K562 (cell line): ENCODE measurements around the gene TUBA1A. TPM values are rescaled to one million over a fixed set of nuclear protein-coding genes. Genes with fewer than 3 reads are reported as not detected.

Experiments
- ARID3A ChIP-seq: IDR thresholded peaks from 2 replicates; pipeline ENCODE4 v1.6.1; 2012; ENCODE audit warnings: low read depth, low read length, improper control_type of control experiment, borderline replicate concordance
- BRD4 ChIP-seq: fragments of 200-600 bp; sonication (generic); IDR thresholded peaks from 2 replicates; pipeline ENCODE4 v1.6.1; 2017; ENCODE audit warnings: inconsistent platforms
- E2F5 ChIP-seq: sonication (generic); formaldehyde crosslinking; IDR thresholded peaks from 2 replicates; pipeline ENCODE4 v1.8.0; 2022; ENCODE audit warnings: mild to moderate bottlenecking, missing genetic modification reagents
- ESRRB ChIP-seq: fragments of 250-450 bp; sonication (Bioruptor Pico); IDR thresholded peaks from 2 replicates; pipeline ENCODE4 v1.5.0; 2020; ENCODE audit warnings: mild to moderate bottlenecking, moderate library complexity, borderline replicate concordance
- MBD2 ChIP-seq: sonication (generic); IDR thresholded peaks from 2 replicates; pipeline ENCODE4 v1.6.1; 2016; ENCODE audit warnings: low read depth, borderline replicate concordance
- SMARCC2 ChIP-seq: fragments of 450-650 bp; IDR thresholded peaks from 2 replicates; pipeline ENCODE4 v1.6.1; 2017; ENCODE audit warnings: antibody characterized with exemption, moderate library complexity, mild to moderate bottlenecking, low read depth
- ZBTB40 ChIP-seq, 2 experiments: fragments of 450-650 bp in 1 of 2; sonication (generic) in 1 of 2; formaldehyde crosslinking in 1 of 2; IDR thresholded peaks; 2 replicates each; pipeline versions ENCODE4 v1.7.1 to v1.9.0; 2016 to 2022; ENCODE audit warnings: inconsistent platforms in 1 of 2, mild to moderate bottlenecking in 1 of 2, missing genetic modification reagents in 1 of 2
- ZNF398 ChIP-seq: fragments of 250-450 bp; sonication (Bioruptor Pico); IDR thresholded peaks from 2 replicates; pipeline ENCODE4 v1.8.0; 2021; ENCODE audit warnings: moderate library complexity, mild to moderate bottlenecking, inconsistent platforms
- ZNF766 ChIP-seq: fragments of 200-800 bp; sonication (Bioruptor generic); conservative IDR thresholded peaks from 2 replicates; pipeline ENCODE4 v1.6.1; 2016; ENCODE audit warnings: missing genetic modification characterization, missing compliant biosample characterization
- polyA plus RNA-seq, 8 experiments: library from polyadenylated mRNA; depleted of rRNA in 4 of 8; stranded (reverse) in 5 of 8; unstranded in 3 of 8; fragments of >200 nt; fragmentation: Nextera tagmentation in 2 of 8; fragmentation: Illumina TruSeq in 1 of 8; extraction: Ambion mirVana in 2 of 8; extraction: Trizol in 1 of 8; gene quantifications; 2 replicates each; pipeline versions ENCODE4 v1.2.1 to v1.2.3, GENCODE V29; 2011 to 2014; ENCODE audit warnings: inconsistent platforms in 1 of 8, missing spikeins in 1 of 8
- total RNA-seq, 7 experiments: library from RNA; depleted of rRNA in 6 of 7; stranded (reverse); fragments of >200 nt in 6 of 7; fragmentation: Illumina TruSeq in 2 of 7; extraction: Trizol in 2 of 7; gene quantifications; 2 replicates each; pipeline versions ENCODE4 v1.2.1 to v1.2.3, GENCODE V29; 2011 to 2021; ENCODE audit warnings: low replicate concordance in 1 of 7

The TUBA1A gene
- total and polyA plus RNA-seq, 9 of the 15 experiments (the other 6 are each of a cell fraction or from before 2014, with no cell fraction given): 7.4 to 45.1 (median 11.9) TPM

- TF ChIP-seq ZBTB40 (IDR thresholded peaks at IDR 0.05): no peak
- no peak for TF ChIP-seq ZBTB40 (CRISPR knock-in tag; IDR thresholded peaks at IDR 0.05)
- no peak for TF ChIP-seq ZNF398 (CRISPR knock-in tag)
- TF ChIP-seq SMARCC2: peak; percentile 97
- TF ChIP-seq ESRRB (CRISPR knock-in tag): no peak
- TF ChIP-seq BRD4: no peak
- no peak; the same call in none of the 2 replicates for TF ChIP-seq MBD2
- no peak for TF ChIP-seq ARID3A
- no peak for TF ChIP-seq E2F5
- TF ChIP-seq ZNF766: peak; percentile 70
These were observed 44.3 kb upstream of the TUBA1A start (continued) for GRCh38 chr12:49232940-49233841.
